ENCODE data around the gene MBD3L4.
"Not testable (repeated sequence)": the region's sequence is repeated elsewhere in the genome, so short reads cannot be mapped to it uniquely, and the experiment has no call there.

MBD3L4 gene

DNA sequence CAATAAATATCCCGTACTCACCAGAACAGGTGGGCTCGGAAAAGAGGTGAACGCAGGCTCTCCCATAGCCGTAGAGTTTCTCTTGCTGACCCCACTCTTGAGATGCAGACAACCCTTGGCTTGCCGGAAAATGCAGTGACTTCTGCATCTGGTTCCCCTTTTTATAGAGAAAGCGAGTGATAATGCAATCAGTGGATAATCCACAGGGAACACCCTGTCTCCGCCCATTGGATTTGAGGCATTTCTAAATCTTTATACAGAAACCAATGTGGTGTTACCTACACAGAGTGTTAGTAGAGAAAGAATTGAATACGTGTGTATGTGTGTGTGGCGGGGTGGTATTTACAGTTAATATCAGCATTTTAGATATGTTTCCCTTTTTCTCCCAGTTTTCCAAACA is at the start of gene MBD3L4:
MBD3L4 (minus strand) TSS at position 101 of the 400 bp plus-strand sequence; CDS start at position 66, 35 bp downstream.
- DNase-seq, result not testable (repeated sequence)

DNA sequence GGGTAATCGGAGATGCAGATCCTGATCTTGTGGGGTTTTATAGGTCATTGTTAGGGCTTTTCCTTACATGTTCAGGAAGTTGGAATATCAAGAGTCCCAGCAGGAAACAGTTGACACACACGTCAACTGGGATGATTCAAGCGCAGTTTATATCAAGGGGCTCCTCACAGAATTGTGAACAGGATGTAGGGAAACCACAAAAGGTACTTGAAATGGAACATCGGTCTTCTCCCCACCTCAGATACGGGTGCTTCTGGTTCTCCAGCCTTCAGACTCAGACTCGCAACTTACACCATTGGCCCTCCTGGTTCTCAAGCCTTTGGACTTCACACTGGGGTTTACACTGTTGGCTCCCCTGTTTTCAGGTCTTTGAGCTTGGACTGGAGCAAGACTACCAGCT is 49.0 kb upstream of the MBD3L4 start:
- no peak for DNase-seq

DNA sequence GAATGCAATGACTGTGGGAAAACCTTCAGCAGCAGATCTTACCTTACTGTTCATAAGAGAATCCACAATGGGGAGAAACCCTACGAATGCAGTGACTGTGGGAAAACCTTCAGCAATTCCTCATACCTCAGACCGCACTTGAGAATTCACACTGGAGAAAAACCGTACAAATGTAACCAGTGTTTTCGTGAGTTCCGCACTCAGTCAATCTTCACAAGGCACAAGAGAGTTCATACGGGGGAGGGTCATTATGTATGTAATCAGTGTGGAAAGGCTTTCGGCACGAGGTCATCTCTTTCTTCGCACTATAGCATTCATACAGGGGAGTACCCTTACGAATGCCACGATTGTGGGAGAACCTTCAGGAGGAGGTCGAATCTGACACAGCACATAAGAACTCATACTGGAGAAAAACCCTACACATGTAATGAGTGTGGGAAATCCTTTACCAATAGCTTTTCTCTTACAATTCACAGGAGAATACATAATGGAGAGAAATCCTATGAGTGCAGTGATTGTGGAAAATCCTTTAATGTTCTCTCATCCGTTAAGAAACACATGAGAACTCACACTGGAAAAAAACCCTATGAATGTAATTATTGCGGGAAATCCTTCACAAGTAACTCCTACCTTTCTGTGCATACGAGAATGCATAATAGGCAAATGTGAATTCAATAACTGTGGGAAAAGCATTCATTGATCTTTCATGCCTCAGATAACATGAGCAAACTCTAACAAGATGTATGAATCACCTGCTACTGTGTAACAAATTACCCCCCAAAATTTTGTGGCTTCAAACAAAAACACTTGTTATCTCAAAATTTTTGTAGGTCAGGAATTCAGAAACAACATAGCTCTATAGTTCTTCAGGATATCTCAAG is 43.3 kb upstream of the MBD3L4 start:
- no peak for DNase-seq

DNA sequence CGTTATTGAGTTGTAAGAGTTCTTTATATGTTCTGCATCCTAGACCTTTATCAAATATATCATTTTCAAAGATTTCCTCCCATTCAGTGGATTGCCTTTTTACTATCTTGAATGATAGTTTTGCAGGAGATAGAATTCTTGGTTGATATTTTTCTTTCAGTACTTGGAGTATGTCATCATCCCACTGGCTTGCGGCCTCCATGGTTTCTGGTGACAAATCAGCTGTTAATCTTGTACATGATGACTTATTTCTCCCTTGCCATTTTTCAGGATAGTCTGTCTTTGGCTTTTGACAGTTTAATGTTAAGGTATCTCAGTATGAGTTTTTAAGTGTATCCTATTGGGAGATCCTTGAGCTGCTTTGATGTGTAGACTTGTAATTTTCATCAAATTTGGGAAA is 38.0 kb upstream of the MBD3L4 start:
- no peak for DNase-seq

DNA sequence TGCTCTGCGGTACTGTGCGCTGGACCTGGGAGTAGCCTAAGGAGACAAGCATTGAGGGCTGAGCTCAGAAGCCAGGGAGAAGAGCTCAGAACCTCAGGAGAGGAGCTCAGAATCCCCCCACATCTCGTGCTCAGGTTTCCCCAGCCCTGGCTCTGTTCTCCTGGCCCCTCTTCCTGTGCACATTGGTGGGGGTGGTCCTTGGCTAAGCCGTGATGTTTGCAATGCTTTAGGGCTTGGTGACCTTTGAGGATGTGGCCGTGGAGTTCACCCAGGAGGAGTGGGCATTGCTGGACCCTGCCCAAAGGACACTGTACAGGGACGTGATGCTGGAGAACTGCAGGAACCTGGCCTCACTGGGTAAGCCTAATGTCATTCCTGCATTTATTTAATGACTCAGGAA is 36.2 kb upstream of the MBD3L4 start:
- no peak for DNase-seq

- DNase-seq, result no peak
Measured at GRCh38 chr19:7074705-7075282, 34.8 kb upstream of the MBD3L4 start.

- no peak for DNase-seq
Measured at GRCh38 chr19:7072541-7072940, 32.6 kb upstream of the MBD3L4 start.

DNA sequence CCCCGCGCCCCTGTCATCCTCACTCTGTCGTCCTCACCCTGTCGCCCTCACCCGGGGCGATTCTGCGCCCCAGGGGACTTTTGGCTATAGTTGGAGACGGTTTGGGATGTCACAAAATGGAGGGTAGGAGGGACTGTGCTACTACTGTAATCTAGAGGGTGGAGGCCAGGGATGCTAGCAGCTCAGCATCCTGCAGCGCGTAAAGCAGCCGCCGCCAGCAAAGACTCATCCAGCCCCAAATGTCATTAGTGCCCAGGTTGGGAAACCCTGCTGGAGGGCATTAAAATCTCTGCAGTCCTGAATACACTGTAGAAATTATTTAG is 29.9 kb upstream of the MBD3L4 start:
- no peak for DNase-seq

GRCh38 chr19:7069042-7069903 is 29.3 kb upstream of the MBD3L4 start, which contains the start of gene ZNF557:
ZNF557 (plus strand) TSS chr19:7069703; CDS start chr19:7075075, 5,372 bp downstream.
- peak; percentile 66 for DNase-seq

DNA sequence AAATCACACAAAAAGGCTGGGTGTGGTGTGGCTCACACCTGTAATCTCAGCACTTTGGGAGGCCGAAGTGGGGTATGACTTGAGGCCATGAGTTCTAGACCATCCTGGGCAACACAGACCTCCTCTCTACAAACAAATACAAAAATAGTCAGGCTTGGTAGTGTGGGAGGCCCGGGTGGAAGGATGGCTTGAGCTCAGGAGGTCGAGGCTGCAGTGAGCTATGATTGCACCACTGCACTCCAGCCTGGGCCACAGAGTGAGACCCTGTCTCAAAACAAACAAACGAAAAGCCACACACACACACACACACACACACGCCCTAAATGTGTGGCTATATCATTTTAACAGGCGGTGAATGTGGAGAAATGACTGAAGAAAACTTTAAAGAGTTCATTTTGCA is 28.6 kb upstream of the MBD3L4 start:
- DNase-seq, result no peak

DNA sequence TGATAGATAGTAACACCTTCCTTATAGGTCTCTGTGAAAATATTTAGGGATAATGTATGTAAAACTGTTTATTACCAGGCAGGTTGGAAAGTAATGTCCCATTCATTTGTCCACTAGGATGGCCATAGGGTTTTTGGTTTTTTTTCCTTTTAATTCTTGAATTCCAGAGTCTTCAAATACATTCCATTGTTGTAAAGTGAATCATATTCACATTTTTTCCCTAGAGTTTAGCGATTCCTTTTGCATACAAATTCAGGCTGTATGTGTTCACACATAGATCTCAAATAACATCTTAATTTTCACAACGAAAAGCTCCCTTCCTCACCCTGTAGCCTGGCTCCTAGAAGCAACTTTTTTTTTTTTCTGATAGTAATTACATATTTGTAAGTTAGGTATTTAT is 27.7 kb upstream of the MBD3L4 start:
- no peak for DNase-seq

GRCh38 chr19:7067122-7067521 is 27.1 kb upstream of the MBD3L4 start:
- DNase-seq, result not testable (repeated sequence)

GRCh38 chr19:7063764-7064418 is 23.9 kb upstream of the MBD3L4 start:
- no peak for DNase-seq

DNA sequence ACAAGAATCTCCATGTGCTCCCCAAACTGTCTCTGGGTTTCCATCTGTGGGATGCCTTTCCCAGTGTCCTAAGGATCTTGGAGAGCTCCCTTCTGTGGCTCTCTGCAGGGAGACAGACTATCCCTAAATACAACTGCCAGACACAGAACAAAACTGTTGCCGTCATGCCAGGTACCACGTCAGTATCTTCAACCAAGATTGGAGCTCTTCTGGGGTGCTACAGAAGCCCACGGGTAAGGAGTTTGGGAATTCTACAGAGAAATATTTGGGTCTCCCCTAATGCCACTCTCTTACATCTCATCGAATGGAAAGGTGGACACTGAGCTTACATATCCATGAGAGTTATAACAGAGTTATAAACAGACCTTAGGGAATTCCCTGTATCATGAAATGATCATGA is 23.4 kb upstream of the MBD3L4 start:
- DNase-seq, result no peak

GRCh38 chr19:7059977-7060376 is 20.0 kb upstream of the MBD3L4 start:
- DNase-seq, result not testable (repeated sequence)

- DNase-seq, result not testable (repeated sequence)
Measured at GRCh38 chr19:7058576-7058975, 18.6 kb upstream of the MBD3L4 start, which contains the start of gene MBD3L3. MBD3L3 (minus strand) TSS chr19:7058676; CDS start chr19:7058605, 71 bp downstream.

- not testable (repeated sequence) for DNase-seq
Measured at GRCh38 chr19:7056371-7056770, 16.4 kb upstream of the MBD3L4 start.

GRCh38 chr19:7055679-7056078 is 15.7 kb upstream of the MBD3L4 start:
- DNase-seq, result not testable (repeated sequence)

- not testable (repeated sequence) for DNase-seq
Measured at GRCh38 chr19:7054635-7055368, 14.8 kb upstream of the MBD3L4 start.

- not testable (repeated sequence) for DNase-seq
Measured at GRCh38 chr19:7052896-7053295, 12.9 kb upstream of the MBD3L4 start.

DNA sequence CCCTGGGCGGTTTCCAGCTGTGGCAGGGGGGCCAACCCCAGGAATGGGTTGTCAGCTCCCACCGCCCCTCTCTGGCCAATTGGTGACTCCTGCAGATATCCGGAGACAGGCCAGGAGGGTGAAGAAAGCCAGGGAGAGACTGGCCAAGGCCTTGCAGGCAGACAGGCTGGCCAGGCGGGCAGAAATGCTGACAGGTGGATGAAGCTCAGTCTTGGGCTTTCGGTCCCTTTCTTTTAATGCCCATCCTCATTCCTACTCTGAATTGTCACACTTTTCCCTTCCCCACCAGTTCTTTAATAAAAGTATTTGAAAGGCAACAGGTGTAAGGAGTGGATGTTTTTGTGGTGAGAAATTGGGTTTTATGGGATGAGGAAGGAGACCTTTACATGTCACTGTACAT is 11.4 kb upstream of the MBD3L4 start:
- DNase-seq, result not testable (repeated sequence)

DNA sequence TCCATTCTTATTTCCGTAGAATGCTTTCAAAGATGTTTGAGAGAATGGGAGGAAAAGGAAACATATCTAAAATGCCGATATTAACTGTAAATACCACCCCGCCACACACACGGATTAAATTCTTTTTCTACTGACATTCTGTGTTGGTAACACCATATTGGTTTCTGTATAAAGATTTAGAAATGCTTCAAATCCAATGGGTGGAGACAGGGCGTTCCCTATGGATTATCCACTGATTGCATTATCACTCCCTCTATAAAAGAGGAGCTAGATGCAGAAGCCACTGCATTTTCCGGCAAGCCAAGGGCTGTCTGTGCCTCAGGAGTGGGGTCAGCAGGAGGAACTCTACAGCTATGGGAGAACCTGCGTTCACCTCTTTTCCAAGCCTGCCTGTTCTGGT is 9.0 kb upstream of the MBD3L4 start, which contains the start of gene MBD3L2:
MBD3L2 (plus strand) TSS at position 301 of the 400 bp plus-strand sequence; CDS start at position 354, 53 bp downstream.
- DNase-seq, result not testable (repeated sequence)

Measured in NCI-H1436 treated with DMSO at 0.1 percent for 48 hours (cell line).